ENCODE measurements around the gene STOM.

Gene STOM

GRCh38 chr9:121371495-121372061 is 1.5 kb upstream of the STOM start:
- DNase-seq = no peak

GRCh38 chr9:121368745-121369144 is 1.3 kb downstream of the STOM start:
- DNase-seq = peak; percentile 65

- peak; percentile 44 for DNase-seq
Observed at GRCh38 chr9:121368138-121368522, 1.9 kb downstream of the STOM start.

GRCh38 chr9:121367306-121368137 is 2.5 kb downstream of the STOM start:
- peak; percentile 49 for DNase-seq

GRCh38 chr9:121366611-121367192 is 3.3 kb downstream of the STOM start:
- no peak for DNase-seq

- DNase-seq = no peak
Observed at GRCh38 chr9:121365564-121365963, 4.5 kb downstream of the STOM start.

GRCh38 chr9:121364886-121365285 is 5.2 kb downstream of the STOM start:
- DNase-seq = no peak

- DNase-seq = no peak
Observed at GRCh38 chr9:121364077-121364476, 6.0 kb downstream of the STOM start.

- DNase-seq = no peak
Observed at GRCh38 chr9:121363622-121363961, 6.5 kb downstream of the STOM start.

GRCh38 chr9:121362813-121363621 is 7.0 kb downstream of the STOM start:
- DNase-seq = peak; percentile 95

- no peak for DNase-seq
Observed at GRCh38 chr9:121360601-121361374, 9.3 kb downstream of the STOM start.

- DNase-seq = no peak
Observed at GRCh38 chr9:121359351-121360294, 10.4 kb downstream of the STOM start.

- DNase-seq = peak; percentile 86
Observed at GRCh38 chr9:121358751-121359150, 11.3 kb downstream of the STOM start.

- no peak for DNase-seq
Observed at GRCh38 chr9:121357011-121357410, 13.0 kb downstream of the STOM start.

GRCh38 chr9:121354762-121355161 is 15.3 kb downstream of the STOM start:
- no peak for DNase-seq

GRCh38 chr9:121354141-121354540 is 15.9 kb downstream of the STOM start:
- no peak for DNase-seq

- peak; percentile 47 for DNase-seq
Observed at GRCh38 chr9:121353241-121354061, 16.6 kb downstream of the STOM start.

- peak; percentile 50 for DNase-seq
Observed at GRCh38 chr9:121350993-121351561, 19.0 kb downstream of the STOM start.

- no peak for DNase-seq
Observed at GRCh38 chr9:121350036-121350435, 20.0 kb downstream of the STOM start.

- DNase-seq = no peak
Observed at GRCh38 chr9:121349009-121349408, 21.0 kb downstream of the STOM start.

All from inflammatory macrophage treated with lipopolysaccharide for 4 hours (primary cell).